HG02885 (cell line): ENCODE measurements around the gene GLE1.
"Not testable (repeated sequence)": the region's sequence is repeated elsewhere in the genome, so short reads cannot be mapped to it uniquely, and the experiment has no call there.

ENCODE experiments used
- ATAC-seq: cut with Tn5 transposase; IDR thresholded peaks from one replicate; pipeline ENCODE4 v1.9.1; 2021; ENCODE audit warnings: mild to moderate bottlenecking; ENCODE audit not compliant: unreplicated experiment, poor library complexity

The GLE1 gene

DNA sequence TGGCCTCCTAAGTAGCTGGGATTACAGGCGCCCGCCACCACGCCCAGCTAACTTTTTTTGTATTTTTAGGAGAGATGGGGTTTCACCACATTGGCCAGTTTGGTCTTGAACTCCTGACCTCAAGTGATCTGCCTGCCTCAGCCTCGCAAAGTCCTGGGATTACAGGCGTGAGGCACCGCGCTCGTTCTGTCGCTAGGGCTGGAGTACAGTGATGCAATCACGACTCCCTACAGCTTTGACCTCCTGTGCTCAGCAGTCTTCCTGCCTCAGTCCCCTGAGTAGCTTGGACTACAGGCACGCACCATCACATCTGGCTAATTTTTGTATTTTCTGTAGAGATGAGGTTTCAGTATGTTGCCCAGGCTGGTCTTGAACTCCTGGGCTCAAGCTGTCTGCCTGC lies 82.4 kb downstream of the GLE1 start:
- ATAC-seq, result not testable (repeated sequence)

DNA sequence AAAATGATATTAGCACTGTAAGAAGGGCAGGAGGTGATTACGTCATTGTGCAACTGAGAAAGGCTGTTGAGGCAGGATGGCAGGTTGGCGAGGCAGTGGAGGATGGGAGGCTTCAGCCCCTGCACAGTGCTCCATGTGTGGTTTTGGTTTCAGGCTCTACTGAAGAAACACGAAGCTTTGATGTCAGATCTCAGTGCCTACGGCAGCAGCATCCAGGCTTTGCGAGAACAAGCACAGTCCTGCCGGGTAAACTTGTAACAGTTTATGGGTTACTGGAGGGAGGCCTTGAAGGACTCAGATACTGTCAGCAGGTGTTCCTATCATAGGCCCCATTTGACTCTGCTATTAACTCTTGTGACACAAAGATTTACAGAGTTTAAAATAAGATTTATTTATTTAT lies 82.9 kb downstream of the GLE1 start:
- ATAC-seq, result no peak

DNA sequence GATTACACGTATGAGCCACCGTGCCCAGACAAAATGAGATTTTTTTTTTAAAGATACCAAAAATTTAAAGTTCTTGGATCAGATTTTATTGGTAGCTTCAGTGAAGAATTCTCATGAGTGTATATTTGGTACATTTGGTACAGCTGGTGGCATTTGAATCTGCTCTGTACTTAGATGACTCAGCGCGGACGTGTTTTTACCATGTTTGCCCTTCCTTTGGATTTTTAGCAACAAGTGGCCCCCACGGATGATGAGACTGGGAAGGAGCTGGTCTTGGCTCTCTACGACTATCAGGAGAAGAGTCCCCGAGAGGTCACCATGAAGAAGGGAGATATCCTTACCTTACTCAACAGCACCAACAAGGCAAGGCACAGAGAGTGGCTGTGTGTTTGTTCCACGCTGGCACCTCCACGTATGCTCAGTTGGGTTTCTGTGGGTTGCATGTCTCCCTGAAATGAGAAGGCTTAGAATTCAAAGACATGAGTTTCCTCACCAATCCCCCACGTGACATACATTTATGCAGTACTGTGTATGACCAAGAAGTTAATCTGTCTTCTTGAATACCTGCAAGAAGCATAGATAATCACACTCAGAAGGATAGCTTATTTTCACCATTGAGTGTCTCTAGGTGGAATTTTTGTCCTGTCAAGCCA lies 84.2 kb downstream of the GLE1 start:
- no peak for ATAC-seq
